Endothelial cell of umbilical vein (primary cell): Measurements from ENCODE around the gene CEP170.

Source experiments
- EZH2 ChIP-seq: IDR thresholded peaks from 2 replicates; pipeline ENCODE4 v1.6.1; 2012; ENCODE audit warnings: borderline replicate concordance, low read depth, mild to moderate bottlenecking, moderate library complexity, low read length, inconsistent platforms; ENCODE audit not compliant: severe bottlenecking
- POLR2A ChIP-seq: IDR thresholded peaks from 2 replicates; pipeline ENCODE4 v1.6.1; 2012; ENCODE audit warnings: low read depth, mild to moderate bottlenecking, control low read depth, low read length
- TF ChIP-seq, protein P1 (sequence below), 2 donors: IDR thresholded peaks; 1 replicate in 1 of 2; 2 replicates in 1 of 2; pipeline ENCODE4 v1.5.1; 2011; ENCODE audit warnings: low read length in 2 of 2, mild to moderate bottlenecking in 2 of 2, moderate library complexity in 2 of 2, control low read depth in 1 of 2, inconsistent platforms in 1 of 2, low read depth in 1 of 2; ENCODE audit not compliant: insufficient read depth in 1 of 2; ENCODE audit errors: extremely low read depth in 1 of 2

DNA sequence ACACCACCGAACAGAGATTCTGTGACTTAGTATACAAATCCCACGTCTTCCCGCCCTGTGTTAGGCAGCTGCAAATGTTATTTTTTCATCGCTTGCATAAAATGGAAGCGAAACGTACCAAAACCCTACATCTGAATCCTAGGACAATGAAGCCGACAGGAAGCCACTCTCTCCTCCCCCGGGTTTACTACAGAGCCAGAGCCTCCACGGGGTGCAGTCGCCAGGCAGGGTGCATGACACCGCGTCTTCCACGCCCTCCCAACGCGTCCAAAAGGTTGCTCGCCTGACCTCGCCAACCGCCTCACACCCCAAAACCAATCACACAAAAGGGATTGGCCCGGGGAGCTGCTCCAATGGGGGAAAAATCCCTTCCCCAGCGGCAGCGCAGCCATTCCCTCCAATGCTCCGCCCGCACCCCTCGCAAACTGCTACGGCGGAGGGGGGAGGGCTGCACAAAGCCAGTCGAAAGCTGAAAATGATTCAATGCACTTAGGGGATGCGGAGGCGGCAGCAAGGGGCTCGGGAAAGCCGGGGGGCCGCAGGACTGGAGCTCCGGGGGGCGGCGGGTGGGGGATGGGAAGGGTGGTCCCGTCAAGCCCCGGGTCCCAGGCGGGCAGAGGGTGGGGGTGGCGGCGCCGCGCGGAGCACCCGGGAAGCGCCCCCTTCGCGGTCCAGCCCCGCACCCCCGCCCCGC is 701 bp downstream of the CEP170 start:
- TF ChIP-seq, protein P1, sequence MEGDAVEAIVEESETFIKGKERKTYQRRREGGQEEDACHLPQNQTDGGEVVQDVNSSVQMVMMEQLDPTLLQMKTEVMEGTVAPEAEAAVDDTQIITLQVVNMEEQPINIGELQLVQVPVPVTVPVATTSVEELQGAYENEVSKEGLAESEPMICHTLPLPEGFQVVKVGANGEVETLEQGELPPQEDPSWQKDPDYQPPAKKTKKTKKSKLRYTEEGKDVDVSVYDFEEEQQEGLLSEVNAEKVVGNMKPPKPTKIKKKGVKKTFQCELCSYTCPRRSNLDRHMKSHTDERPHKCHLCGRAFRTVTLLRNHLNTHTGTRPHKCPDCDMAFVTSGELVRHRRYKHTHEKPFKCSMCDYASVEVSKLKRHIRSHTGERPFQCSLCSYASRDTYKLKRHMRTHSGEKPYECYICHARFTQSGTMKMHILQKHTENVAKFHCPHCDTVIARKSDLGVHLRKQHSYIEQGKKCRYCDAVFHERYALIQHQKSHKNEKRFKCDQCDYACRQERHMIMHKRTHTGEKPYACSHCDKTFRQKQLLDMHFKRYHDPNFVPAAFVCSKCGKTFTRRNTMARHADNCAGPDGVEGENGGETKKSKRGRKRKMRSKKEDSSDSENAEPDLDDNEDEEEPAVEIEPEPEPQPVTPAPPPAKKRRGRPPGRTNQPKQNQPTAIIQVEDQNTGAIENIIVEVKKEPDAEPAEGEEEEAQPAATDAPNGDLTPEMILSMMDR (IDR thresholded peaks at IDR 0.05; ENCODE audit: extremely low read depth in 1 of 2, insufficient read depth in 1 of 2, low read depth in 1 of 2, low read length in 2 of 2): no peak
- TF ChIP-seq EZH2 (no peak), POLR2A (no peak)
